ENCODE measurements around the gene LSS.

GRCh38 chr21:46149205-46149901, 79.2 kb downstream of the LSS start:
- no peak for TF ChIP-seq STAT6 (CRISPR knock-in tag; conservative IDR thresholded peaks at IDR 0.05; ENCODE audit: low read depth)
- no peak for TF ChIP-seq FOXK1 (CRISPR knock-in tag; IDR thresholded peaks at IDR 0.05)
- TF ChIP-seq, protein P1, sequence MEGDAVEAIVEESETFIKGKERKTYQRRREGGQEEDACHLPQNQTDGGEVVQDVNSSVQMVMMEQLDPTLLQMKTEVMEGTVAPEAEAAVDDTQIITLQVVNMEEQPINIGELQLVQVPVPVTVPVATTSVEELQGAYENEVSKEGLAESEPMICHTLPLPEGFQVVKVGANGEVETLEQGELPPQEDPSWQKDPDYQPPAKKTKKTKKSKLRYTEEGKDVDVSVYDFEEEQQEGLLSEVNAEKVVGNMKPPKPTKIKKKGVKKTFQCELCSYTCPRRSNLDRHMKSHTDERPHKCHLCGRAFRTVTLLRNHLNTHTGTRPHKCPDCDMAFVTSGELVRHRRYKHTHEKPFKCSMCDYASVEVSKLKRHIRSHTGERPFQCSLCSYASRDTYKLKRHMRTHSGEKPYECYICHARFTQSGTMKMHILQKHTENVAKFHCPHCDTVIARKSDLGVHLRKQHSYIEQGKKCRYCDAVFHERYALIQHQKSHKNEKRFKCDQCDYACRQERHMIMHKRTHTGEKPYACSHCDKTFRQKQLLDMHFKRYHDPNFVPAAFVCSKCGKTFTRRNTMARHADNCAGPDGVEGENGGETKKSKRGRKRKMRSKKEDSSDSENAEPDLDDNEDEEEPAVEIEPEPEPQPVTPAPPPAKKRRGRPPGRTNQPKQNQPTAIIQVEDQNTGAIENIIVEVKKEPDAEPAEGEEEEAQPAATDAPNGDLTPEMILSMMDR (IDR thresholded peaks at IDR 0.05) = no peak
- TF ChIP-seq ZNF512 (CRISPR knock-in tag; IDR thresholded peaks at IDR 0.05; ENCODE audit: borderline replicate concordance) = no peak
- no peak for TF ChIP-seq MLX (CRISPR knock-in tag; IDR thresholded peaks at IDR 0.05)
- no peak for TF ChIP-seq OVOL2 (CRISPR knock-in tag; IDR thresholded peaks at IDR 0.05; ENCODE audit: borderline replicate concordance)
- TF ChIP-seq, protein P2, sequence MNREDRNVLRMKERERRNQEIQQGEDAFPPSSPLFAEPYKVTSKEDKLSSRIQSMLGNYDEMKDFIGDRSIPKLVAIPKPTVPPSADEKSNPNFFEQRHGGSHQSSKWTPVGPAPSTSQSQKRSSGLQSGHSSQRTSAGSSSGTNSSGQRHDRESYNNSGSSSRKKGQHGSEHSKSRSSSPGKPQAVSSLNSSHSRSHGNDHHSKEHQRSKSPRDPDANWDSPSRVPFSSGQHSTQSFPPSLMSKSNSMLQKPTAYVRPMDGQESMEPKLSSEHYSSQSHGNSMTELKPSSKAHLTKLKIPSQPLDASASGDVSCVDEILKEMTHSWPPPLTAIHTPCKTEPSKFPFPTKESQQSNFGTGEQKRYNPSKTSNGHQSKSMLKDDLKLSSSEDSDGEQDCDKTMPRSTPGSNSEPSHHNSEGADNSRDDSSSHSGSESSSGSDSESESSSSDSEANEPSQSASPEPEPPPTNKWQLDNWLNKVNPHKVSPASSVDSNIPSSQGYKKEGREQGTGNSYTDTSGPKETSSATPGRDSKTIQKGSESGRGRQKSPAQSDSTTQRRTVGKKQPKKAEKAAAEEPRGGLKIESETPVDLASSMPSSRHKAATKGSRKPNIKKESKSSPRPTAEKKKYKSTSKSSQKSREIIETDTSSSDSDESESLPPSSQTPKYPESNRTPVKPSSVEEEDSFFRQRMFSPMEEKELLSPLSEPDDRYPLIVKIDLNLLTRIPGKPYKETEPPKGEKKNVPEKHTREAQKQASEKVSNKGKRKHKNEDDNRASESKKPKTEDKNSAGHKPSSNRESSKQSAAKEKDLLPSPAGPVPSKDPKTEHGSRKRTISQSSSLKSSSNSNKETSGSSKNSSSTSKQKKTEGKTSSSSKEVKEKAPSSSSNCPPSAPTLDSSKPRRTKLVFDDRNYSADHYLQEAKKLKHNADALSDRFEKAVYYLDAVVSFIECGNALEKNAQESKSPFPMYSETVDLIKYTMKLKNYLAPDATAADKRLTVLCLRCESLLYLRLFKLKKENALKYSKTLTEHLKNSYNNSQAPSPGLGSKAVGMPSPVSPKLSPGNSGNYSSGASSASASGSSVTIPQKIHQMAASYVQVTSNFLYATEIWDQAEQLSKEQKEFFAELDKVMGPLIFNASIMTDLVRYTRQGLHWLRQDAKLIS (CRISPR knock-in tag; IDR thresholded peaks at IDR 0.05; ENCODE audit: borderline replicate concordance) = no peak
- TF ChIP-seq ZNF281 (CRISPR knock-in tag; IDR thresholded peaks at IDR 0.05) = no peak
- TF ChIP-seq, protein P3, sequence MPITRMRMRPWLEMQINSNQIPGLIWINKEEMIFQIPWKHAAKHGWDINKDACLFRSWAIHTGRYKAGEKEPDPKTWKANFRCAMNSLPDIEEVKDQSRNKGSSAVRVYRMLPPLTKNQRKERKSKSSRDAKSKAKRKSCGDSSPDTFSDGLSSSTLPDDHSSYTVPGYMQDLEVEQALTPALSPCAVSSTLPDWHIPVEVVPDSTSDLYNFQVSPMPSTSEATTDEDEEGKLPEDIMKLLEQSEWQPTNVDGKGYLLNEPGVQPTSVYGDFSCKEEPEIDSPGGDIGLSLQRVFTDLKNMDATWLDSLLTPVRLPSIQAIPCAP (CRISPR knock-in tag; IDR thresholded peaks at IDR 0.05) = no peak
- no peak for TF ChIP-seq SP1 (CRISPR knock-in tag; conservative IDR thresholded peaks at IDR 0.05)
- no peak for TF ChIP-seq MAX (CRISPR knock-in tag; IDR thresholded peaks at IDR 0.05)
- TF ChIP-seq HMGA2 (CRISPR knock-in tag; IDR thresholded peaks at IDR 0.05) = no peak

All from WTC11 (cell line).